MM.1S (cell line): ENCODE measurements around the gene PPIB.

ENCODE experiments used
- DNase-seq: peaks from one replicate; pipeline ENCODE4 v3.0.0-alpha.2; 2015
- H2AFZ ChIP-seq: fragments of 300-600 bp; sonication (generic); 2 replicates; pipeline ENCODE4 v1.6.0; 2016; ENCODE audit warnings: antibody characterized with exemption, low read length
- H3F3A ChIP-seq: fragments of 300-600 bp; sonication (generic); 2 replicates; pipeline ENCODE4 v1.6.1; 2016; ENCODE audit warnings: mild to moderate bottlenecking, antibody characterized with exemption, low read length, moderate library complexity, mixed read lengths; ENCODE audit not compliant: insufficient read depth
- H3K27ac ChIP-seq: fragments of 300-600 bp; sonication (generic); 2 replicates; pipeline ENCODE4 v1.5.1; 2016; ENCODE audit warnings: mild to moderate bottlenecking, low read length
- H3K27me3 ChIP-seq: fragments of 300-600 bp; sonication (generic); replicated peaks from 2 replicates; pipeline ENCODE4 v1.6.0; 2016; ENCODE audit warnings: low read length; ENCODE audit not compliant: insufficient read depth
- H3K36me3 ChIP-seq: fragments of 300-600 bp; sonication (generic); replicated peaks from 2 replicates; pipeline ENCODE4 v1.6.1; 2016; ENCODE audit warnings: mild to moderate bottlenecking, low read length, mixed read lengths; ENCODE audit not compliant: insufficient read depth
- H3K4me1 ChIP-seq: fragments of 300-600 bp; sonication (generic); 2 replicates; pipeline ENCODE4 v1.6.1; 2016; ENCODE audit warnings: low read length, mixed read lengths
- H3K4me2 ChIP-seq: fragments of 300-600 bp; sonication (generic); 2 replicates; pipeline ENCODE4 v1.6.0; 2016; ENCODE audit warnings: low read depth, low read length
- H3K4me3 ChIP-seq: fragments of 300-600 bp; sonication (generic); 2 replicates; pipeline ENCODE4 v1.5.1; 2016; ENCODE audit warnings: low read length, mixed read lengths
- H3K79me2 ChIP-seq: fragments of 300-600 bp; sonication (generic); 2 replicates; pipeline ENCODE4 v1.6.1; 2016; ENCODE audit warnings: mixed run types, low read length, mixed read lengths
- H3K9ac ChIP-seq: fragments of 300-600 bp; sonication (generic); 2 replicates; pipeline ENCODE4 v1.6.1; 2016; ENCODE audit warnings: low read length, mixed read lengths
- H3K9me2 ChIP-seq: fragments of 300-600 bp; sonication (generic); replicated peaks from 2 replicates; pipeline ENCODE4 v1.6.1; 2016; ENCODE audit warnings: mild to moderate bottlenecking, low read length, mixed read lengths; ENCODE audit not compliant: insufficient read depth
- H3K9me3 ChIP-seq: fragments of 300-600 bp; sonication (generic); replicated peaks from 2 replicates; pipeline ENCODE4 v1.6.1; 2016; ENCODE audit warnings: mild to moderate bottlenecking, low read length, mixed read lengths; ENCODE audit not compliant: insufficient read depth
- H4K20me1 ChIP-seq: fragments of 300-600 bp; sonication (generic); 2 replicates; pipeline ENCODE4 v1.6.1; 2016; ENCODE audit warnings: mild to moderate bottlenecking, low read length, moderate library complexity, mixed read lengths; ENCODE audit not compliant: insufficient read depth
- EZH2 ChIP-seq: fragments of 300-600 bp; sonication (generic); optimal IDR thresholded peaks from 2 replicates; pipeline ENCODE3; 2017; ENCODE audit warnings: low read depth, mild to moderate bottlenecking, antibody characterized with exemption, low read length, mixed read lengths
- EZH2phosphoT487 ChIP-seq: fragments of 300-600 bp; sonication (generic); IDR thresholded peaks from 2 replicates; pipeline ENCODE4 v1.6.1; 2018; ENCODE audit warnings: antibody characterized with exemption, low read length
- TF ChIP-seq, protein P1 (sequence below): fragments of 300-600 bp; sonication (generic); IDR thresholded peaks from 2 replicates; pipeline ENCODE4 v1.5.1; 2016; ENCODE audit warnings: antibody characterized with exemption, low read length, mixed read lengths

Gene PPIB

DNA sequence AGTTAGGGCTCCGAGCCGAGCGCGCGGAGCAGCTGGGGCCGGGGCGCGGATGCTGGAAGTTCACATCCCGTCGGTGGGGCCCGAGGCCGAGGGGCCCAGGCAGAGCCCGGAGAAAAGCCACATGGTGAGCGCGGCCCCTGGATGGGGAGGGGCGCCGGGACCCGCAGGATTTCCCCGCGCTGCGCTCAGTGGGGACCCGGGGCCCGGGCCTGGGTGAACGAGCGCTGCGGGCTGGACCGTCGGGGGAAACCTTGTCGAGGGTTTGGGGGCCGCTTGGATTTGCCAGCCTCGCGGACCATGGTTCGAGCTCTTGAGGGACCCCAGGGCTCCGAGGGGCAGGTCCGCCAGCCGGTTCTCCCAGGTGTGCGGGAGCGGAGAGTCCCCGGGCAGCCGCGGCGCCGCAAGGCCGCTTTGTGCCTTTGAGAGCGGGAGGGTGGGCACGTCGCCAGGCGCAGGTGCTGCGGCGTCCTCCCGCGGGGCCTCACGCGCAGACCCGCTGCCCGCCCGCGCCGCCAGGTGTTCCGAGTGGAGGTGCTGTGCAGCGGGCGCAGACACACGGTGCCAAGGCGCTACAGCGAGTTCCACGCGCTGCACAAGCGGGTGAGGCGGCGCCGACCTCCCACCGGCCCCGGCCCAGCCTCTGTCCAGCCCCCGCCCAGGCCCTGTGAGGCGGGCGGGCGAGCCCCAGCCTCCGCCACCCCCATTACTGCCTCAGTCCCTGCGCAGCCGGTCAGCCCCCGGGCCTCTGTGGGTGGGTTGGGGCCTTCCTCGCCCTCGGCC lies 10.9 kb downstream of the PPIB start, which contains the start of gene SNX22:
Gene SNX22 (plus strand): TSS at position 5 of the 780 bp plus-strand sequence. CDS start 45 bp downstream, at position 50.
- peak within 1 kb of the TSS; percentile 82 for H3K4me3 ChIP-seq
- no peaks in the 10 kb centered on the region for H3K27me3 ChIP-seq
- no peaks in the 10 kb centered on the region for H3K36me3 ChIP-seq
- H3K4me1 ChIP-seq: peaks cover 12% of the 10 kb centered on the region
- H3F3A ChIP-seq: peaks cover 52% of the 10 kb centered on the region
- H2AFZ ChIP-seq: peak within 1 kb of the TSS; percentile 91
- H4K20me1 ChIP-seq: peaks cover 1% of the 10 kb centered on the region; the same call in 1 of the 2 replicates
- peaks cover 10% of the 10 kb centered on the region; the same call in 1 of the 2 replicates for H3K79me2 ChIP-seq
- no peaks in the 10 kb centered on the region for H3K9me3 ChIP-seq
- TF ChIP-seq EZH2phosphoT487 (no peak), EZH2 (no peak)
- TF ChIP-seq, protein P1, sequence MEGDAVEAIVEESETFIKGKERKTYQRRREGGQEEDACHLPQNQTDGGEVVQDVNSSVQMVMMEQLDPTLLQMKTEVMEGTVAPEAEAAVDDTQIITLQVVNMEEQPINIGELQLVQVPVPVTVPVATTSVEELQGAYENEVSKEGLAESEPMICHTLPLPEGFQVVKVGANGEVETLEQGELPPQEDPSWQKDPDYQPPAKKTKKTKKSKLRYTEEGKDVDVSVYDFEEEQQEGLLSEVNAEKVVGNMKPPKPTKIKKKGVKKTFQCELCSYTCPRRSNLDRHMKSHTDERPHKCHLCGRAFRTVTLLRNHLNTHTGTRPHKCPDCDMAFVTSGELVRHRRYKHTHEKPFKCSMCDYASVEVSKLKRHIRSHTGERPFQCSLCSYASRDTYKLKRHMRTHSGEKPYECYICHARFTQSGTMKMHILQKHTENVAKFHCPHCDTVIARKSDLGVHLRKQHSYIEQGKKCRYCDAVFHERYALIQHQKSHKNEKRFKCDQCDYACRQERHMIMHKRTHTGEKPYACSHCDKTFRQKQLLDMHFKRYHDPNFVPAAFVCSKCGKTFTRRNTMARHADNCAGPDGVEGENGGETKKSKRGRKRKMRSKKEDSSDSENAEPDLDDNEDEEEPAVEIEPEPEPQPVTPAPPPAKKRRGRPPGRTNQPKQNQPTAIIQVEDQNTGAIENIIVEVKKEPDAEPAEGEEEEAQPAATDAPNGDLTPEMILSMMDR: no peak
- H3K4me2 ChIP-seq: peak within 1 kb of the TSS; percentile 88
- peak; percentile 26 for DNase-seq
- H3K9ac ChIP-seq: peak within 1 kb of the TSS; percentile 71
- H3K9me2 ChIP-seq: no peaks in the 10 kb centered on the region
- H3K27ac ChIP-seq: peak within 1 kb of the TSS; percentile 57; the same call in 1 of the 2 replicates

DNA sequence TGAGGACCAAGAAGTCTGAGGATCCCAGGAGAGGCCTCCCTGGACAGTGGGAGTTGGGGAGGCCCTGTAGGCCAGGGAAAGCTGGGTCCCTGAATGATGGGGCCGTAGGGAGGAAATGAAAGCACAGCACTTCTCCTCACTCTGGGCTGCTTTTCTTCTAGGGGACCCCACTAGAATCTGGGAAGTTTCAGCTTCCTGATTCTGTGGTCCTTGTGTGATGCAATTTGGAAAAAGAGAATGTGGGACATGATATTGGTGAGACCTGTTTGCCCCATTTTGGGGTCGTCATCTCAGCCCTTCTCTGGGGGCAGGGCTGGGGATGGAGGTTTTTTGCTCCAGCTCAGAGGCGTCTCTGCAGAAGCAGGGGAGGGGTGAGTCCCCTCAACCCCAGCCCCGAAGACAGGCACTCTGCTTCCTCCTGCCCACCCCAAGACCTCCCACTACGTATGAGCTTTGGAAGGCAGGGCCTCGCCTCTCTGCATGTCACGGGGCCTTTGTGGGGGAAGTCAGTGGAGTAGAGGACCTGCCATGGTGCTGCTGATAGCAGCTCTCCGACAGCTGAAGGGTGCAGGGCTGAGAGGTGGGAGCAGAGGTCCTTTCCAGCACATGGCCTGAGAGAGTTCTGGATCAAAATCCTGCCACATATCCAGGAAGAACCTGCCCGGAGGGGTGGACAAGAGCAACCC lies 12.8 kb downstream of the PPIB start:
- peaks cover 35% of the 10 kb centered on the region for H3F3A ChIP-seq
- H3K4me3 ChIP-seq: no peak overlapping the region
- no peak overlapping the region for H2AFZ ChIP-seq
- TF ChIP-seq EZH2 (no peak), EZH2phosphoT487 (no peak)
- TF ChIP-seq, protein P1: no peak
- H3K27ac ChIP-seq: no peak overlapping the region
- no peaks in the 10 kb centered on the region for H3K9me3 ChIP-seq
- no peaks in the 10 kb centered on the region for H3K27me3 ChIP-seq
- H3K9me2 ChIP-seq: no peaks in the 10 kb centered on the region
- no peak overlapping the region for H3K9ac ChIP-seq
- no peaks in the 10 kb centered on the region for H3K36me3 ChIP-seq
- no peaks in the 10 kb centered on the region for H3K79me2 ChIP-seq
- H4K20me1 ChIP-seq: no peaks in the 10 kb centered on the region
- H3K4me2 ChIP-seq: no peak overlapping the region
- H3K4me1 ChIP-seq: peaks cover 12% of the 10 kb centered on the region
- no peak for DNase-seq

DNA sequence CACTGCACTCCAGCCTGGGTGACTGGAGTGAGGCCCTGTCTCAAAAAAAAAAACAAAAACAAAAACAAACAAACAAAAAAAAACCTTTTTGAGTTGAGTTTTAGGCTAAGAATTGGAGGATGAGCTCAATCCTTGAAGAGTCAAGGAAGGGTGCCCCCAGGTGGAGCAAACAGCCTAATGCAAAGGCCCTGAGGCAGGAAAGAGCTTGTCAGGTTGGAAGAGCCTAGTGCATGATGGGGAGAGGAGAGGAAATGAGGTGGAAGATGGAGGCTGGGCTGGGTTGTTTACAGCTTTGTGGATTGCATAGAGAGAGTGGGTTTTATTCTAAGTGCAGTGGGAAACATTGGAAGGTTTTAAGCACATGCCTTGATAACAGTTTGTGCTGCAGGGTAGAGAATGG lies 13.4 kb downstream of the PPIB start:
- H3F3A ChIP-seq: peaks cover 32% of the 10 kb centered on the region
- H3K4me3 ChIP-seq: no peak overlapping the region
- H3K27me3 ChIP-seq: no peaks in the 10 kb centered on the region
- H2AFZ ChIP-seq: no peak overlapping the region
- no peaks in the 10 kb centered on the region for H3K79me2 ChIP-seq
- no peaks in the 10 kb centered on the region for H4K20me1 ChIP-seq
- TF ChIP-seq EZH2phosphoT487 (no peak), EZH2 (no peak)
- TF ChIP-seq, protein P1: peak; percentile 39
- no peak overlapping the region for H3K4me2 ChIP-seq
- no peaks in the 10 kb centered on the region for H3K9me3 ChIP-seq
- no peaks in the 10 kb centered on the region for H3K36me3 ChIP-seq
- H3K9me2 ChIP-seq: no peaks in the 10 kb centered on the region
- peaks cover 12% of the 10 kb centered on the region for H3K4me1 ChIP-seq
- H3K9ac ChIP-seq: no peak overlapping the region
- DNase-seq: peak; percentile 40
- no peak overlapping the region for H3K27ac ChIP-seq
